ENCODE measurements around the gene FAM9C.
"Not testable (repeated sequence)": the region's sequence is repeated elsewhere in the genome, so short reads cannot be mapped to it uniquely, and the experiment has no call there.

FAM9C gene

DNA sequence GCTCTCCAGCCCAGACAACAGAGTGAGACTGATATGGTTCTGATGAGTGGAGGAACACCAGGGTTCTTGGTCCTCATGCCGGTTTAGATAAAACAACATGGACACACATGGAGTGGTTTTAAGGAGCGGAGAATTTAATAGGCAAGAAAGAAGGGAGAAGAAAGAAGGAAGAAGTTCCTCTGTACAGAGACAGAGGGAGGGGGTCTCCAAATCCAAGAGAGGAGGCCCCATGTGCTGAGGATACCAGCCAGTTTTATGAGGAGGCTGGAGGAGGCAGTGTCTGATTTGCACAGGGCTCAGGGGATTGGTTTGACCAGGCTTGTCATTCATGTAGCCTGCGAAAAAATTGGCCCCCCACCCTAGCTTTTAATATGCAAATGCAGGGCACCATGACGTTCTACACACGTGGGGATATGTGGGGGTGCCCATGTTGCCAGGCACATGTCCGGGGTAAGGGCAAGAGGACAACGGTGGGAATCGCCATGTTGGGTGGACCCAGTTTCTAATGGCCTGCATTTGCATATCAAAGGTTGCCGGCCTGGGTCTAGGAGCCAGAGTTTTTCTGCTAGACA lies 39.4 kb upstream of the FAM9C start:
- H3K27me3 ChIP-seq (replicated peaks in 2 of 5; ENCODE audit: control insufficient read depth in 4 of 5, insufficient read depth in 5 of 5, low read length in 4 of 5); DNase-seq; H3K9me3 ChIP-seq (ENCODE audit: control extremely low read depth in 1 of 5, control insufficient read depth in 4 of 5, insufficient read depth in 2 of 5, low read depth in 1 of 5, low read length in 4 of 5); H3K4me3 ChIP-seq (ENCODE audit: control insufficient read depth in 1 of 7, extremely low read depth in 1 of 7, insufficient read depth in 4 of 7, low read depth in 2 of 7, low read length in 6 of 7); H3K36me3 ChIP-seq (ENCODE audit: control insufficient read depth in 4 of 4, insufficient read depth in 4 of 4, low read length in 3 of 4); H3K27ac ChIP-seq (ENCODE audit: insufficient read depth in 1 of 2, low read depth in 1 of 2, low read length in 2 of 2, poor library complexity in 1 of 2, severe bottlenecking in 2 of 2): not testable (repeated sequence)
- POLR2A ChIA-PET = interaction anchor here (2.3 kb wide), 1 partner anchor 108 kb away, joined by 8 read pairs; the partner anchor contains the start of gene TMSB4X
- WGBS (ENCODE audit: insufficient coverage) = 71% methylated on average over 8 of the region's 9 CpGs
- CTCF ChIA-PET = interaction anchor here (1.2 kb wide), 1 partner anchor 9 kb away, joined by 3 read pairs; no protein-coding TSS in a partner anchor
- peaks cover 26 to 81% (median 57%) of the 10 kb centered on the region in 4 experiments for H3K4me1 ChIP-seq (ENCODE audit: control extremely low read depth in 1 of 4, control insufficient read depth in 4 of 4, insufficient read depth in 4 of 4, low read length in 3 of 4)

DNA sequence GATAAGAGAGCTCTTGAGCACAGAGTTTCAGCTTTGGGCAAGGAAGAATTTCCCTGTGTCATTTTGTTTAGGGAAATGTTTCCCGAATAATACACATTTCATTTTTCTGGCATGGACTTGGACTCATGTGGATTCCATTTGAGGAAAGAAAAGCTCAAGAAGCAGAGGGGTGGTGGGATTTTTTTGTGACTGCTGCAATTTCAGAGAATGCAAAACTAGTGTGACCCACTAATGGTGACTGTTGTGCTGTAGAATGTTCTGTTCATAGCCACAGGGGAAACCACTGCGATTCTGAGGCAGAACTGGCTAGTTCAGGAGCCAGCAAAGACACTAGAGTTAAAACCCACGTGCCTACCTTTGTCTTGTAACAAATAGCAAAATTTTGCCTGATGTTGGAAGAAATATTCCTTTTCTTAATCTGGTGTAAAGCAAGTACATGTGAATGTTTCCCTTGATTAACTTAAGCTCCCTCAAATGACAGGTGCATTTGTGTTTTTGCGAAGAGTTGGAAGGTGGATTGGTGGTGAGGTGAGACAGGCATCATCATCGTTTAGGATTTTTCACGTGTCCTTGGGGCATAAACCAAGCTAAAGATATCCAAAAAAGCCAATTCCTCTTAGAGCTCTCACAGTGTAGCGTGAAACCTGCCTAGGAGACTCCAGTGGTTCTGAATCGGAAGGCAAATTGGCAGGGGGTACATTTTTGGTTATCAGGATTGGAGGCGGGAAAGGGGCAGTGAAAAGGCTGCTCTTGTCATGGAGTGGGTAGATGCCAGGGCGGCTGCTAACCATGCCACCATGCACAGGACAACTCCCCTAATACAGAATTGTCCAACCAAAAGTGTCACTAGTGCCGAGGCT lies 38.0 kb upstream of the FAM9C start:
- DNase-seq = no peak
- WGBS (ENCODE audit: insufficient coverage) = 64% methylated on average over 7 of the region's 11 CpGs
- Histone ChIP-seq H3K36me3 (ENCODE audit: control insufficient read depth in 4 of 4, insufficient read depth in 4 of 4, low read length in 3 of 4) (no peaks in the 10 kb centered on the region), H3K9me3 (ENCODE audit: control extremely low read depth in 1 of 5, control insufficient read depth in 4 of 5, insufficient read depth in 2 of 5, low read depth in 1 of 5, low read length in 4 of 5) (no peaks in the 10 kb centered on the region), H3K4me3 (ENCODE audit: control insufficient read depth in 1 of 7, extremely low read depth in 1 of 7, insufficient read depth in 4 of 7, low read depth in 2 of 7, low read length in 6 of 7) (no peak overlapping the region), H3K27ac (ENCODE audit: insufficient read depth in 1 of 2, low read depth in 1 of 2, low read length in 2 of 2, poor library complexity in 1 of 2, severe bottlenecking in 2 of 2) (no peak overlapping the region), H3K27me3 (replicated peaks in 2 of 5; ENCODE audit: control insufficient read depth in 4 of 5, insufficient read depth in 5 of 5, low read length in 4 of 5) (peaks cover 0 to 3% (median 0%) of the 10 kb centered on the region in 5 experiments), H3K4me1 (ENCODE audit: control extremely low read depth in 1 of 4, control insufficient read depth in 4 of 4, insufficient read depth in 4 of 4, low read length in 3 of 4) (peaks cover 21 to 78% (median 51%) of the 10 kb centered on the region in 4 experiments)
- ChIA-PET CTCF (interaction anchor here (1.1 kb wide), 1 partner anchor 69 kb away, joined by 3 read pairs; no protein-coding TSS in a partner anchor), POLR2A (no interaction called here)

- Histone ChIP-seq H3K4me1 (ENCODE audit: control extremely low read depth in 1 of 4, control insufficient read depth in 4 of 4, insufficient read depth in 4 of 4, low read length in 3 of 4) (peaks cover 19 to 71% (median 47%) of the 10 kb centered on the region in 4 experiments), H3K36me3 (ENCODE audit: control insufficient read depth in 4 of 4, insufficient read depth in 4 of 4, low read length in 3 of 4) (no peaks in the 10 kb centered on the region), H3K27me3 (replicated peaks in 2 of 5; ENCODE audit: control insufficient read depth in 4 of 5, insufficient read depth in 5 of 5, low read length in 4 of 5) (peaks cover 0 to 7% (median 0%) of the 10 kb centered on the region in 5 experiments), H3K4me3 (ENCODE audit: control insufficient read depth in 1 of 7, extremely low read depth in 1 of 7, insufficient read depth in 4 of 7, low read depth in 2 of 7, low read length in 6 of 7) (no peak overlapping the region), H3K27ac (ENCODE audit: insufficient read depth in 1 of 2, low read depth in 1 of 2, low read length in 2 of 2, poor library complexity in 1 of 2, severe bottlenecking in 2 of 2) (peak overlapping the region; percentile 41 to 49), H3K9me3 (ENCODE audit: control extremely low read depth in 1 of 5, control insufficient read depth in 4 of 5, insufficient read depth in 2 of 5, low read depth in 1 of 5, low read length in 4 of 5) (no peaks in the 10 kb centered on the region)
- peak in 2 of 3 donors; percentile 63 to 72 for DNase-seq
- ChIA-PET POLR2A (no interaction called here), CTCF (no interaction called here)
- whole genome bisulfite sequencing (ENCODE audit: insufficient coverage) = 41% methylated on average over 4 of the region's 6 CpGs
Observed at GRCh38 chrX:13081395-13082205, 37.2 kb upstream of the FAM9C start.

- Histone ChIP-seq H3K27me3 (replicated peaks in 2 of 5; ENCODE audit: control insufficient read depth in 4 of 5, insufficient read depth in 5 of 5, low read length in 4 of 5) (peaks cover 0 to 7% (median 0%) of the 10 kb centered on the region in 5 experiments), H3K9me3 (ENCODE audit: control extremely low read depth in 1 of 5, control insufficient read depth in 4 of 5, insufficient read depth in 2 of 5, low read depth in 1 of 5, low read length in 4 of 5) (no peaks in the 10 kb centered on the region), H3K4me1 (ENCODE audit: control extremely low read depth in 1 of 4, control insufficient read depth in 4 of 4, insufficient read depth in 4 of 4, low read length in 3 of 4) (peaks cover 17 to 58% (median 39%) of the 10 kb centered on the region in 4 experiments), H3K27ac (ENCODE audit: insufficient read depth in 1 of 2, low read depth in 1 of 2, low read length in 2 of 2, poor library complexity in 1 of 2, severe bottlenecking in 2 of 2) (peak overlapping the region in 1 of 2 experiments; percentile 49), H3K4me3 (ENCODE audit: control insufficient read depth in 1 of 7, extremely low read depth in 1 of 7, insufficient read depth in 4 of 7, low read depth in 2 of 7, low read length in 6 of 7) (no peak overlapping the region), H3K36me3 (ENCODE audit: control insufficient read depth in 4 of 4, insufficient read depth in 4 of 4, low read length in 3 of 4) (no peaks in the 10 kb centered on the region)
- no peak for DNase-seq
- POLR2A ChIA-PET = no interaction called here
- 86% methylated on average over 2 of the region's 4 CpGs for WGBS (ENCODE audit: insufficient coverage)
- CTCF ChIA-PET = no interaction called here
Observed at GRCh38 chrX:13080128-13080795, 35.8 kb upstream of the FAM9C start.

- H3K4me3 ChIP-seq (ENCODE audit: control insufficient read depth in 1 of 7, extremely low read depth in 1 of 7, insufficient read depth in 4 of 7, low read depth in 2 of 7, low read length in 6 of 7) = peak overlapping the region in 5 of 7 experiments; percentile 5 to 48 (median 23)
- ChIA-PET CTCF (interaction anchor here (1.5 kb wide), 1 partner anchor 107 kb away, joined by 4 read pairs; no protein-coding TSS in a partner anchor), POLR2A (no interaction called here)
- H3K9me3 ChIP-seq (ENCODE audit: control extremely low read depth in 1 of 5, control insufficient read depth in 4 of 5, insufficient read depth in 2 of 5, low read depth in 1 of 5, low read length in 4 of 5) = no peaks in the 10 kb centered on the region
- peaks cover 0 to 3% (median 0%) of the 10 kb centered on the region in 5 experiments for H3K27me3 ChIP-seq (replicated peaks in 2 of 5; ENCODE audit: control insufficient read depth in 4 of 5, insufficient read depth in 5 of 5, low read length in 4 of 5)
- H3K36me3 ChIP-seq (ENCODE audit: control insufficient read depth in 4 of 4, insufficient read depth in 4 of 4, low read length in 3 of 4) = no peaks in the 10 kb centered on the region
- peak overlapping the region; percentile 41 to 68 for H3K27ac ChIP-seq (ENCODE audit: insufficient read depth in 1 of 2, low read depth in 1 of 2, low read length in 2 of 2, poor library complexity in 1 of 2, severe bottlenecking in 2 of 2)
- DNase-seq = peak in 2 of 3 donors; percentile 62 to 71
- peaks cover 18 to 62% (median 34%) of the 10 kb centered on the region in 4 experiments for H3K4me1 ChIP-seq (ENCODE audit: control extremely low read depth in 1 of 4, control insufficient read depth in 4 of 4, insufficient read depth in 4 of 4, low read length in 3 of 4)
- WGBS (ENCODE audit: insufficient coverage) = 44% methylated on average over 9 of the region's 10 CpGs
Observed at GRCh38 chrX:13078739-13079444, 34.5 kb upstream of the FAM9C start.

- no peaks in the 10 kb centered on the region for H3K9me3 ChIP-seq (ENCODE audit: control extremely low read depth in 1 of 5, control insufficient read depth in 4 of 5, insufficient read depth in 2 of 5, low read depth in 1 of 5, low read length in 4 of 5)
- H3K4me1 ChIP-seq (ENCODE audit: control extremely low read depth in 1 of 4, control insufficient read depth in 4 of 4, insufficient read depth in 4 of 4, low read length in 3 of 4) = peaks cover 12 to 46% (median 27%) of the 10 kb centered on the region in 4 experiments
- no peaks in the 10 kb centered on the region for H3K36me3 ChIP-seq (ENCODE audit: control insufficient read depth in 4 of 4, insufficient read depth in 4 of 4, low read length in 3 of 4)
- H3K27me3 ChIP-seq (replicated peaks in 2 of 5; ENCODE audit: control insufficient read depth in 4 of 5, insufficient read depth in 5 of 5, low read length in 4 of 5) = peaks cover 0 to 3% (median 0%) of the 10 kb centered on the region in 5 experiments
- H3K4me3 ChIP-seq (ENCODE audit: control insufficient read depth in 1 of 7, extremely low read depth in 1 of 7, insufficient read depth in 4 of 7, low read depth in 2 of 7, low read length in 6 of 7) = no peak overlapping the region
- WGBS (ENCODE audit: insufficient coverage) = 75% methylated on average over 2 of the region's 2 CpGs
- ChIA-PET POLR2A (no interaction called here), CTCF (interaction anchor here (0.9 to 1.4 kb wide), 2 partner anchors 19 to 27 kb away, joined by 4 read pairs; no protein-coding TSS in a partner anchor)
- DNase-seq = peak in 2 of 3 donors; percentile 44 to 52
- H3K27ac ChIP-seq (ENCODE audit: insufficient read depth in 1 of 2, low read depth in 1 of 2, low read length in 2 of 2, poor library complexity in 1 of 2, severe bottlenecking in 2 of 2) = no peak overlapping the region
Observed at GRCh38 chrX:13077168-13077567, 32.7 kb upstream of the FAM9C start.
